HuH-7.5 (cell line): ENCODE results near the gene TBC1D10A.

Experiments
- DNase-seq: peaks from one replicate; pipeline ENCODE4 v3.0.0; 2011; ENCODE audit warnings: low spot score

TBC1D10A gene

DNA sequence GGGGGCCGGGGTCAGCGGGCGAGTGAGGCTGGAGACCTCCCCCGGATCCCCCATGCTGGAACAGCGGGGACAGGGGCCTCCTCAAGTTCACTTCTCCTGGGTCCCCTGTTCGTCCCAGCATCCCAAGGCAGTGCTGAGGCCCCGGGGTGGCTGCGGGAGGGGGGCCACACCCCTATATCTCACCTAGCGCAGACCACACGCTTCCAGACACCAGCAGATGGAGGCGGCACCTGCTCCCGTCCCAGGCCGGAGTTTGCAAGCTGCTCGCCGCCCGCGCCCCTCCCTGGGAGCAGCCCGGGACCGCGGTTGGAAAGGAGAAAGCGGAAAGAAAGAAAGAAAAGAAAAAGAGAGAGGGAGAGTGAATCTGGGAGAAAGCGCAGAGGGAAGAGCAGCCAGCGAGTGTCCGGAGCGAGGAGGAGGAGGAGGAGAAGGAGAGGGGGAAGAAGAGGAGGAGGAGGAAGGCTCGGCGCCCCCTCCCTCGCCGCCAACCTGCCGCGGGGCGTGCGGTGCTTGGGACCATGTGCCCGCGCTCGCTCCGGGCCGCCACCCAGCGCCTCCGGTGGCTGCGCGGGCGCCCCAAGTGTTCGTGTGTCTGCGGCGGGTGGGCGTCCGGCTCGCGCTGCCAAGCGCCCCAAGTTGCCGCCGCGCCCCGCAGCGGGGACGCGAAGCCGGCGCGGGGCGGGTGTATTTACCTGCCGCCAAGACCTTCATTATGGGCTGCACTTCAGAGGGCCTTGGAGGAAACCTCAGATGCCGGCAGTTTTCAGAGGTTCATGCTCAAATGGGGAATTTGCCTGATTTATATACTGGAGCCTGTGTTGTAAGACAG is 80.5 kb downstream of the TBC1D10A start, which contains the start of gene LIF:
LIF (minus strand) TSS at position 775 of the 829 bp plus-strand sequence; CDS start at position 711, 64 bp downstream.
- DNase-seq = peak; percentile 54

DNA sequence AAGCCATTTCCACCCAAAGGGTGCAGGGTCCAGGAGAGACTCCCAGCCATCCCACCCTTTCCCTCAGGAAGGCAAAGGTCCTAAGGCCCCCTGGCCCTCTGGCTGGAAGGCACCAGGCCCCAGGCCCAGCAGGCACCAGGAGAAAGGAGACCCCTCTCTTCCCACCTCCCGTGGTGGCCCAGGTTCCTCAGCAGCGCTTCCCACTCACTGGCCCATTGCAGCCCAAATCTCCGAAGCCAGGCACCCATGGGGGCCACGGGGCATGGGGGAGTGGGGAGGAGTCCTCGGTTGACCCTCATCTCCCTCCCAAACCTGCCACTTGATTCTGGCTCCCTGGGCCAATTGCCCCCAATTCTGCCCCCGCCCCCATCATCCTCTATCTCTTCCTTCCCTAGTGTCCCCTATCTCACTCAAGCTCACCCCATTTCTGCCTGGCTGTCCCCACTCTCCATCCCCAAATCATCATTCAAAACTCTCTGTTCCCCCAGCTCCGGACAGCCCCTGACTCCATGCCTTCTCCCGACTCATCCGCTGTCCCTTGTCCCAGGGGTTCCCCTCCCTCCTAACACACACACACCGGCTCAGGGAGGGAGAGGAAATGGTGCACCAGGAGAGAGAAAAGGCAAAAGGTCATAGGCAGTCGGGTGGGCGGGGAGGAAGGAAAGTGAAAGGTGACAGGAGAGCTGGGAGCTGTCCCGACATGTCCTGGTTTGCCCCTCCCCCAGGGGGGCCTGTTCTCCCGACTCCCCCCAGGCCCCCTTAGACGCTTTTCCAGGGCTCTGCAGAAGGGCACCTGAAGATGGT is 81.4 kb downstream of the TBC1D10A start:
- peak; percentile 57 for DNase-seq

DNA sequence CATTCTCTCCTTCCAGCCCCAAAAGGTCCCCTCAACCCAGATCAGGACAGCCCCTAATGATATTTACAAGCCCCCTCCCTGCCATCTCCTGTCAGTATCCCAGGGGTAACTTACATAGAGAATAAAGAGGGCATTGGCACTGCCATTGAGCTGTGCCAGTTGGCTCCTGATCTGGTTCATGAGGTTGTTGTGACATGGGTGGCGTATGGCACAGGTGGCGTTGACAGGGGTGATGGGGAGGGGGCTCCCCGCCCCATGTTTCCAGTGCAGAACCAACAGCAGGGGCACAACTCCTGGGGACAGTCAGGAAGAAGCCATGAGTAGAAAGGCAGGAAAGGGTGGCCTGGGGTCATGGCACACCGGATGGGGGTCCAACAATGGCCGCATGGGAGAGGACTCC is 82.1 kb downstream of the TBC1D10A start:
- DNase-seq = no peak

DNA sequence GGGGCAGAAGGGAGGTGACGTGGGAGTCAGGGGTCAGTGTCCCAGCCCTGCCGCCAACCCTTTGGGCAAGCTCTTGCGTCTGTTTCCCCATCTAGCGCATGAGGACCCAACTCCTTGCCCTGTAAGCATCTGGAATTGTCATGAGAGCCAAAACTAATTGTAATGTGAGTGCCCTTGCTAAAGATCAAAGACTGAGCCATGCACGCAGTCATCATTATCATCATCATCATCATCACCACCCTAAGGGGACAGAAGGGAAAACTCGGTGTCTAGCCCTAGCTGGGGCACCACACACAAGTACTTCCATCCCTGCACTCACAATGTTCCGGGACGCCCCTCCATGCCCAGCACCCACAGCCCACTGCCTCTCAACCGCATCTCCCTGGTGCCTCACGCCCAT is 82.7 kb downstream of the TBC1D10A start:
- DNase-seq = no peak

DNA sequence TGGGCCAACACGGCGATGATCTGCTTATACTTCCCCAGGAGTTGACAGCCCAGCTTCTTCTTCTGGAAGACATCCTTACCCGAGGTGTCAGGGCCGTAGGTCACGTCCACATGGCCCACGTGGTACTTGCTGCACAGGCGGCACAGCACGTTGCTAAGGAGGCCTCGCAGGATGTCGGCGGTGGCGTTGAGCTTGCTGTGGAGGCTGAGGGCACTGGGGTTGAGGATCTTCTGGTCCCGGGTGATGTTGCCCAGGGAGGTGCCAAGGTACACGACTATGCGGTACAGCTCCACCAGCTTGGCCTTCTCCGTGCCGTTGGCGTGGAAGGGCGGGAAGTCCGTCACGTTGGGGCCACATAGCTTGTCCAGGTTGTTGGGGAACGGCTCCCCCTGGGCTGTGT is 83.1 kb downstream of the TBC1D10A start:
- no peak for DNase-seq
